Measurements from ENCODE around the gene USP17L24. TPM values are rescaled to one million over a fixed set of nuclear protein-coding genes. Genes with fewer than 3 reads are reported as not detected.
"Not testable (repeated sequence)": the region's sequence is repeated elsewhere in the genome, so short reads cannot be mapped to it uniquely, and the experiment has no call there.

The USP17L24 gene
- polyA plus RNA-seq, 2 donors, result not detected

DNA sequence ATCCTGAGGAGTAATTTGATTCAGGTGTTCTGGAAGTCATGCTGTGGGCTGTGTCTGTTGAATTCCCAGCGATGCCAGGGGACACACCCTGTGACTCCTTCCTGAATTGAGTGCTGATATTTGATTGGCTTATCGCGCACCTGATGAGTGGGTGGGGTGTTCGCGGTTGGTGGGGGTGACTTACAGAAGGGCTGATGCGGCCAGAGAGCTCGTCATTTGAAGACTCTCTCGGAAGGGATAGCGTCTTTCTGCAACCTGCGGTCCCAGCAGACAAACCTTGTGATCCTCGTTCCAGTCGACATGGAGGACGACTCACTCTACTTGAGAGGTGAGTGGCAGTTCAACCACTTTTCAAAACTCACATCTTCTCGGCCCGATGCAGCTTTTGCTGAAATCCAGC lies 37.9 kb downstream of the USP17L24 start, which contains the start of gene USP17L30:
Gene USP17L30, plus strand, starts transcription at position 301 of the 400 bp plus-strand sequence. Its CDS starts 0 bp downstream, at position 301.
- H3K27me3 ChIP-seq (ENCODE audit: control insufficient read depth in 1 of 2, insufficient read depth in 2 of 2, low read length in 2 of 2); H3K9me3 ChIP-seq (ENCODE audit: control insufficient read depth in 2 of 2, insufficient read depth in 1 of 2, low read depth in 1 of 2, low read length in 1 of 2); H3K4me1 ChIP-seq (ENCODE audit: control insufficient read depth in 2 of 2, insufficient read depth in 2 of 2, low read length in 1 of 2); H3K36me3 ChIP-seq (ENCODE audit: control insufficient read depth in 2 of 2, insufficient read depth in 2 of 2, low read length in 1 of 2); H3K4me3 ChIP-seq (ENCODE audit: low read depth in 1 of 2, low read length in 2 of 2); H3K27ac ChIP-seq (ENCODE audit: low read depth in 2 of 2, low read length in 1 of 2): not testable (repeated sequence)
- no CpG with 5 or more reads among the region's 15 CpGs for WGBS, 2 donors

Other genes with a start within 250 kb of the USP17L24 start
- not detected for gene FAM90A26, start 154.8 kb upstream of the USP17L24 start, polyA plus RNA-seq
- gene USP17L10, start 114.5 kb upstream of the USP17L24 start, polyA plus RNA-seq, result not detected
- not detected for gene USP17L11, start 109.8 kb upstream of the USP17L24 start, polyA plus RNA-seq
- gene USP17L12, start 105.0 kb upstream of the USP17L24 start, polyA plus RNA-seq, result not detected
- gene USP17L13, start 100.3 kb upstream of the USP17L24 start, polyA plus RNA-seq, result not detected
- not detected for gene USP17L15, start 90.8 kb upstream of the USP17L24 start, polyA plus RNA-seq
- not detected for gene USP17L17, start 81.3 kb upstream of the USP17L24 start, polyA plus RNA-seq
- gene USP17L18, start 76.5 kb upstream of the USP17L24 start, polyA plus RNA-seq, result not detected
- gene USP17L19, start 71.8 kb upstream of the USP17L24 start, polyA plus RNA-seq, result not detected
- not detected for gene USP17L20, start 67.0 kb upstream of the USP17L24 start, polyA plus RNA-seq
- not detected for gene USP17L21, start 62.3 kb upstream of the USP17L24 start, polyA plus RNA-seq
- gene USP17L22, start 57.5 kb upstream of the USP17L24 start, polyA plus RNA-seq, result not detected
- not detected for gene USP17L25, start 4.7 kb downstream of the USP17L24 start, polyA plus RNA-seq
- not detected for gene USP17L26, start 9.5 kb downstream of the USP17L24 start, polyA plus RNA-seq
- gene USP17L5, start 14.2 kb downstream of the USP17L24 start, polyA plus RNA-seq, result not detected
- not detected for gene USP17L27, start 19.0 kb downstream of the USP17L24 start, polyA plus RNA-seq
- gene USP17L28, start 23.7 kb downstream of the USP17L24 start, polyA plus RNA-seq, result not detected
- gene USP17L29, start 28.5 kb downstream of the USP17L24 start, polyA plus RNA-seq, result not detected
- not detected for gene USP17L30, start 38.0 kb downstream of the USP17L24 start, polyA plus RNA-seq
- gene DEFB131A, start 119.2 kb downstream of the USP17L24 start, polyA plus RNA-seq, result not detected